Neural crest cell (in vitro differentiated cells): ENCODE measurements around the gene TMF1. TPM values are rescaled to one million over a fixed set of nuclear protein-coding genes. Genes with fewer than 3 reads are reported as not detected.

Source experiments
- DNase-seq: peaks from one replicate; pipeline ENCODE4 v3.0.0; 2021; ENCODE audit warnings: low read depth, mixed read lengths, low spot score
- H3K27ac Mint-ChIP-seq: one replicate; pipeline ENCODE4 v1.8.0; 2021; ENCODE audit warnings: mild to moderate bottlenecking, mixed read lengths; ENCODE audit not compliant: unreplicated experiment
- H3K27me3 Mint-ChIP-seq: 2 replicates; pipeline ENCODE4 v1.8.0; 2021; ENCODE audit warnings: low read depth, mild to moderate bottlenecking, mixed read lengths
- H3K36me3 Mint-ChIP-seq: 2 replicates; pipeline ENCODE4 v1.8.0; 2021; ENCODE audit warnings: low read depth, mild to moderate bottlenecking, mixed read lengths
- H3K4me1 Mint-ChIP-seq: 2 replicates; pipeline ENCODE4 v1.8.0; 2021; ENCODE audit warnings: mixed read lengths
- H3K4me3 Mint-ChIP-seq: one replicate; pipeline ENCODE4 v1.8.0; 2021; ENCODE audit warnings: mild to moderate bottlenecking, mixed read lengths
- H3K9me3 Mint-ChIP-seq: 2 replicates; pipeline ENCODE4 v1.8.0; 2021; ENCODE audit warnings: mixed read lengths
- total RNA-seq: library from RNA; stranded (reverse); gene quantifications from 2 replicates; pipeline ENCODE4 v1.2.1, GENCODE V29; 2021
- TF ChIP-seq, protein P1 (sequence below): fragments of 200-600 bp; sonication (generic); conservative IDR thresholded peaks from 2 replicates; pipeline ENCODE4 v1.5.0; 2021; ENCODE audit warnings: antibody characterized with exemption, mild to moderate bottlenecking

The TMF1 gene
- total RNA-seq, 1 donor from 2014 or later: 18.5 TPM

DNA sequence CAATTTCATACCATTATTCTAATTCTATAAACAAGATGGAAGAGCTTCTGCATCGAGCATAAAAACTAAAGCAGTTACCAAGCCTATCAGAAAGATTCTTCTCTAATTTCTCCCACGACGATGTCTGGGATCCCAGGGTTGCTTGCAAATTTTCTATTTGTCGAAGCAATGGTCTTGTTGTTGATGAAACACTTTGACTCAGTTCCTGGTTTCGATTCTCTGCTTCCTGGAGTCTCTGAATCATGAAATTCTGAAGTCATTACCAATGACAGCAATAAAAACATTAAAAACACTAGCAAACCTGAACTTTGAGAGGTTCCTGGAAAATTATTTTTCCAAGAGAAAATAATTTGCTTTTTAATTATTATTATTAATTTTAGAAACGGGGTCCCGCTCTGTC lies 18.7 kb downstream of the TMF1 start:
- Mint-ChIP-seq H3K9me3 (no peaks in the 10 kb centered on the region), H3K27me3 (no peaks in the 10 kb centered on the region), H3K36me3 (peaks cover 16% of the 10 kb centered on the region), H3K4me3 (no peak overlapping the region), H3K27ac (no peak overlapping the region), H3K4me1 (no peaks in the 10 kb centered on the region)
- no peak for DNase-seq
- TF ChIP-seq, protein P1, sequence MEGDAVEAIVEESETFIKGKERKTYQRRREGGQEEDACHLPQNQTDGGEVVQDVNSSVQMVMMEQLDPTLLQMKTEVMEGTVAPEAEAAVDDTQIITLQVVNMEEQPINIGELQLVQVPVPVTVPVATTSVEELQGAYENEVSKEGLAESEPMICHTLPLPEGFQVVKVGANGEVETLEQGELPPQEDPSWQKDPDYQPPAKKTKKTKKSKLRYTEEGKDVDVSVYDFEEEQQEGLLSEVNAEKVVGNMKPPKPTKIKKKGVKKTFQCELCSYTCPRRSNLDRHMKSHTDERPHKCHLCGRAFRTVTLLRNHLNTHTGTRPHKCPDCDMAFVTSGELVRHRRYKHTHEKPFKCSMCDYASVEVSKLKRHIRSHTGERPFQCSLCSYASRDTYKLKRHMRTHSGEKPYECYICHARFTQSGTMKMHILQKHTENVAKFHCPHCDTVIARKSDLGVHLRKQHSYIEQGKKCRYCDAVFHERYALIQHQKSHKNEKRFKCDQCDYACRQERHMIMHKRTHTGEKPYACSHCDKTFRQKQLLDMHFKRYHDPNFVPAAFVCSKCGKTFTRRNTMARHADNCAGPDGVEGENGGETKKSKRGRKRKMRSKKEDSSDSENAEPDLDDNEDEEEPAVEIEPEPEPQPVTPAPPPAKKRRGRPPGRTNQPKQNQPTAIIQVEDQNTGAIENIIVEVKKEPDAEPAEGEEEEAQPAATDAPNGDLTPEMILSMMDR: no peak

DNA sequence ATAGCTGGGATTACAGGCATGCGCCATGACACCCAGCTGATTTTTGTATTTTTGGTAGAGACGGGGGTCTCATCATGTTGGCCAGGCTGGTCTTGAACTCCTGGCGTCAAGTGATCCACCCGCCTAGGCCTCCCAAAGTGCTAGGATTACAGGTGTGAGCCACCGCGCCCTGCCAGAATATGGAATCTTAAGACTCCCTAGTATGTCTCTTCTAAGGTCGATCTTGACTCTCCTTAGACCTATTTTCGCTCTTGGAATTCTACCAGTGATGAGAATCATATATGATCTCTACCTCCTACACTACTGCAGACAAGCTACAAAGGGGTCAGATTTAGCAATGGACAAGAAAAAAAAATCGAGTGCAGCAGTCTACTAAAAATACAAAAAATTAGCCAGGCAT lies 19.4 kb downstream of the TMF1 start:
- peaks cover 18% of the 10 kb centered on the region for H3K36me3 Mint-ChIP-seq
- no peak overlapping the region for H3K4me3 Mint-ChIP-seq
- DNase-seq: no peak
- H3K27me3 Mint-ChIP-seq: no peaks in the 10 kb centered on the region
- TF ChIP-seq, protein P1: no peak
- no peaks in the 10 kb centered on the region for H3K4me1 Mint-ChIP-seq
- H3K9me3 Mint-ChIP-seq: no peaks in the 10 kb centered on the region
- H3K27ac Mint-ChIP-seq: no peak overlapping the region

DNA sequence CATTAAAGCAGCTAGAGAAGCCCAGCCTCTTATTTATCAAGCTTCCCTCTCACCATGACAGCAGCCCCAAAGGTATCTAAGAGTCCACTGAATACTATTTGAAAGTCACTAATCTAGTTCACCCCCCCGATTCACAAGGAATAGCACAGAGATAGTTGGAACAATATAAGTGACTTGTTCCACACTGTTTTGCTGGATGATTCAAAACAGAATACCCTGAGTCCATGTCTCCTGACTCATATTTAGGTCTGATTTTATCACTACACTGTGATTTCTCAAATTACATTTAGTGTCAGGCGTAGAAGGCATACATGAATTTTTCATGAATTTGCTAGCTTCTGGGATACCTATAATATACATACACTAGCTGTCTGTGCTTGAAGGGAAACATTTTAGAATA lies 20.0 kb downstream of the TMF1 start:
- no peak overlapping the region for H3K27ac Mint-ChIP-seq
- H3K4me1 Mint-ChIP-seq: no peaks in the 10 kb centered on the region
- H3K36me3 Mint-ChIP-seq: peaks cover 18% of the 10 kb centered on the region
- no peaks in the 10 kb centered on the region for H3K27me3 Mint-ChIP-seq
- DNase-seq: no peak
- TF ChIP-seq, protein P1: no peak
- no peaks in the 10 kb centered on the region for H3K9me3 Mint-ChIP-seq
- H3K4me3 Mint-ChIP-seq: no peak overlapping the region

DNA sequence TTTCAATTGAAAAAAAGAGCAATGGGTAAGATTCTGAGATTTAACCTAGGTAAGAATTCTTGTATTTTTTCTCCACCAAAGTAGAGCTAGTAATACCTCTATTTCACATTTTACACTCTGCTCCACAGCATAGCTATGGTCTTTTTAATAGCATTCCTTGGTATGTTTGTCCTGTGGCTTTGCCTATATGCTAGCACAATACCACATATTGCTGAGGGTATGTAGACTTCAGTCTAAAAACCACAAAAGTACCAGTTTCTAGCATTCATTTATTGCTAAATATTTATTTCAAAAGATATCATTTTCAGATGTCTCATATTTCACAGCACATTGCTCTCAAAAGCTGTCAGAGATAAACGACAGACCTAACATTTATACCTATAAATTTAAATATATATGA lies 20.5 kb downstream of the TMF1 start:
- TF ChIP-seq, protein P1: no peak
- H3K27me3 Mint-ChIP-seq: no peaks in the 10 kb centered on the region
- no peak overlapping the region for H3K4me3 Mint-ChIP-seq
- H3K4me1 Mint-ChIP-seq: no peaks in the 10 kb centered on the region
- peaks cover 20% of the 10 kb centered on the region for H3K36me3 Mint-ChIP-seq
- H3K27ac Mint-ChIP-seq: no peak overlapping the region
- no peaks in the 10 kb centered on the region for H3K9me3 Mint-ChIP-seq
- DNase-seq: no peak

DNA sequence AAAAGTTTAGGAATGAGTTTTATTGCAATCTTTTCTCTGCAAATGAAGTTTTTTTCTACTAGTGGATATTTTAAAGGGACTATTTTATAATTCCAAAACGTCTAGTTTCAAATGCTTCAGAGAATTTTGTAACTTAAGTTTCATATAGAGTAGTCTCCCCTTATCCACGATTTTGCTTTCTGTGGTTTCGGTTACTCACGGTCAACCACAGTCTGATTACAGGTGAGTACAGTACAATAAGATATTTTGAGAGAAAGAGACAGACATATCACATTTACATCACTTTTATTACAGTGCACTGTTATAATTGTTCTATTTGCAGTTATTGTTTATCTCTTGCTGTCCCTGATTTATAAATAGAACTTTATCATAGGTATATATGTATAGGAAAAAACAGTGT lies 31.3 kb downstream of the TMF1 start:
- DNase-seq: no peak
- Mint-ChIP-seq H3K9me3 (no peaks in the 10 kb centered on the region), H3K27ac (no peak overlapping the region), H3K4me3 (no peak overlapping the region), H3K27me3 (no peaks in the 10 kb centered on the region), H3K4me1 (no peaks in the 10 kb centered on the region), H3K36me3 (peaks cover 4% of the 10 kb centered on the region)
- TF ChIP-seq, protein P1: no peak

- Mint-ChIP-seq H3K4me1 (no peaks in the 10 kb centered on the region), H3K36me3 (no peaks in the 10 kb centered on the region), H3K4me3 (no peak overlapping the region), H3K27ac (no peak overlapping the region), H3K9me3 (no peaks in the 10 kb centered on the region), H3K27me3 (no peaks in the 10 kb centered on the region)
- TF ChIP-seq, protein P1: peak; percentile 56
- DNase-seq: no peak
Observed at GRCh38 chr3:69020424-69020823, 31.7 kb downstream of the TMF1 start.
